HTERT RPE-1 (cell line): ENCODE data around the gene MXI1.

ENCODE experiments used
- in situ Hi-C: fragments of 300-500 bp; cut with MboI; formaldehyde crosslinking; loops from 4 replicates; pipeline ENCODE4 v1.14.3; 2020; ENCODE audit warnings: low sequenced_read_pairs

The MXI1 gene

DNA sequence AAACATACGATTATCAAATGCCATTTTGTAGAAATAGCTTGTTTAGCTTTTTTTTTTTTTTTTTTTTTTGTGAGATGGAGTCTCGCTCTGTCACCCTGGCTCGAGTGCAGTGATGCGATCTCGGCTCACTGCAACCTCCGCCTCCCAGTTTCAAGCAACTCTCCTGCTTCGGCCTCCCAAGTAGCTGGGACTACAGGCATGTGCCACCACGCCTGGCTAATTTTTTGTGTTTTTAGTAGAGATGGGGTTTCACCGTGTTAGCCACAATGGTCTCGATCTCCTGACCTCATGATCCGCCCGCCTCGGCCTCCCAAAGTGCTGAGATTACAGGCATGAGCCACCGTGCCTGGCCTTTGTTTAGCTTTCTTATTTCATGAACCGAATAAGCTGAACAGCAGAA is 65.6 kb downstream of the MXI1 start:
- in situ Hi-C loops, result loop anchor here (25.0 kb wide), 1 partner anchor 136 kb away; no protein-coding TSS in a partner anchor

DNA sequence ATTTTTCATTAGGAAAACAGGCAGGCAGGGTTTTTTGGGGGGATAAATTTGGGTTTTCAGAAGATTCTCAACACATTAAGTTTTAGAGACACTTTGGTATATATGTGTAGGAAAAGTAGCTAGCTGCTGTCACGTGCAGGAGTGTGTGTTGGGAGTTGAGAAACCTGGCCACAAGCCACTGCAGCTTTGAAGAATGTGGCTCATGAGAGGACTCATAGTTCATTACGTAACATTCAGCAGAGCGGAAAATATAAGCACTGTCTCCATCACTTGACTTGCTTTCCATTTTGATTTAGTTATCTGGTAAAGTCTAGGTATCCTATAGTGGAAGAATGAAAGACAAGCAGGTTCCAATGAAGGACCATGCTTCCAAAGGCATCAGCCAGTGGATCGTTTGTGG is 66.1 kb downstream of the MXI1 start:
- in situ Hi-C loops, result loop anchor here (25.0 kb wide), 1 partner anchor 136 kb away; no protein-coding TSS in a partner anchor

DNA sequence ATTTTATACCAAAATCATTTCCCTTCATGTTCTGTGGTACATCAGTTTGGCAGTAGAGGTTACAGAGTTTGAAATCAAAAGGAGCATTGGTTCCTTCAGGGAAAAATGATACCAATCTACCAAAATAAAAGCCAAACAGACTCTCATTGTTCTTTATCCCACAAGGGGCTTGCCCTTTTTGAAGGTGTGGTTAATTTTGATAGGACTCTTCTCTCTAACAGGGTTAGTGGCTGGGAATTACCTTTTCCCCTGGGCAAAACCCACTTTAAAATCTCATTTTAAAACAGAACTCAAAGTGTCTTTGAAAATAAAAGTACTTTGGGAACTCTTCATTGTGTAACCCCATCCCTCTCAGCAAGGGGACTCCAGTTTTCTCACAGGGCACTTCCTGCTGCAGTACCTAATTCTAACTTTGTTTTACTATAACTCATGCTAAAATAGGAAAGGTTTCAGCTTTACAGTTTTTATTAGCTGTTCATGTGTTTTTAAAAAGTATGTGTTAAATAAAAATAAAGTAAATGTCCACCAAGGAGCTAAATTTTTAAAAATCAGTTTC is 66.7 kb downstream of the MXI1 start:
- in situ Hi-C loops, result loop anchor here (25.0 kb wide), 1 partner anchor 137 kb away; no protein-coding TSS in a partner anchor

DNA sequence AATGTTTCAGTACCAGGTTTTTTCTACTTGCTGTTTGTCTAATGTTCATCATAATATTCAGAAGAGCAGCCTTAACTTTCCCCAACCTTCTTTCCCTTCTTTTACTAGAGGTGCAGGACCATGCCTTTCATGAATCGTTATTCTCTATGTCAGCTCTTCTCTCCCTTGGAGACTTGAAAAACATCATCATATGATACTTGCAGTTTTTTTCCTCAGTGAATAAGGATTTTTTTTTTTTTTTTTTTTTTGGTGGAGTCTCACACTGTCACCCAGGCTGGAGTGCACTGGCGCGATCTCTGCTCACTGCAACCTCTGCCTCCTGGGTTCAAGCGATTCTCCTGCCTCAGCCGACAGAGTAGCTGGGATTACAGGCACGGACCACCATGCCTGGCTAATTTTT is 67.2 kb downstream of the MXI1 start:
- in situ Hi-C loops, result loop anchor here (25.0 kb wide), 1 partner anchor 137 kb away; no protein-coding TSS in a partner anchor

DNA sequence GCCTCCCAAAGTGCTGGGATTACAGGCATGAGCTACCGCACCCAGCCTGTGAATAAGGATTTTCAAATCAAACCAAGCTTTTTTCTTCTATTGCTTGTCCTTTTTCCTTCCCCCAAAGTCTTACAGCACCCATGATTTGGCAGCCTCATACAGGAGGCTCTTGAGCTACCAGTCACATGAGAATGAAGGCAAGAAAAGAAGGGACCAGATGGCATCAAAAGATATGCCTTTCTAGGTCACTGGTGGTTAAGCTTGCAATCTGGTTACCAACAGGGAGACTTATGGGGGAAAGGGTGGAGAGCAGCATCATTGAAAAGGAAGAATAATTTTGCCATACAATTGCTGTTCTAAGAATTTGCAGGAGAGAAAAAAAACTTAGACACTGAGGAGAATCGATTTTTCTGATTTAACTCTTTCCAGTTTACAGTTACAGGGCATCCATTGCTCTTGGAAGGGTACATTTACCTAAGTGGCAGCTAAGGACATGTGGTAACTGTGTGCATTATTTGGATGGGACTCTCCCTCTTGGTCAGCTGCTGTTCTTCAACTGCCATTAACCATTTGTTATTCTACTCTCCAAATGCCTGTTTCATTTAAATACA is 67.8 kb downstream of the MXI1 start:
- in situ Hi-C loops, result no loop called here

DNA sequence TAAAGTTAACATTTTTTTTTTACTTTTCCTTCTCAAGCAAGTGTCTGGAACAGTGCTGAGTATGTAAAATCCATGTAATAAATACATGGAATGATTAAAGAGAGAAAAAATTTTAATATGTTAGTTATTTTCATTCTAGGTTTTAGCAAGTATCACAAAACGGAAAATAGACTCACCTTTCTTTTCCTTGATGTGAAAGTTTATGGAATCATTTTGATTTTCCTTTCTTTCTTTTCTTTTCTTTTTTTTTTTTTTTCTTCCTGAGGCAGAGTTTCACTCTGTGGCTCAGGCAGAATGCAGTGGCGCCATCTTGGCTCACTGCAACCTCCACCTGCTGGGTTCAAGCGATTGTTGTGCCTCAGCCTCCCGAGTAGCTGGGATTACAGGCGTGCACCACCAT is 69.2 kb downstream of the MXI1 start:
- in situ Hi-C loops, result no loop called here

DNA sequence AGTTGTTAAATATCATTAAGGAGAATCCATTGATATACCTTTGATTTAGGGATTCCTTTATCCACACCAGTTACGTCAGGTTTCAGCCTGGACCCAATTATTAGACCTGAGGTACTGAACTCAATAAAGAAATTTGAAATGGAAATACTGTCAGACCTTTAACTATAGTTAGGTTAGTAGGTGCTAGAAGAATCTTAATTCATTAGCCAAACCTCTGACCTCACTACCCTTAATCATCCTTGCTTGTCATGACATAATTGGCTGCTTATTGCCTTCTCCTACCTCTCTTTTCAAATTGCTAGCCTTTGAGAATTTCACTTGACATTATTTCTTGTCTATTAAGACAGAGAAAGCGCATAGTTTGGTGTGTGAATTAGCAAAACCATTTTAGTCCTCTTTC is 70.2 kb downstream of the MXI1 start:
- in situ Hi-C loops, result no loop called here

DNA sequence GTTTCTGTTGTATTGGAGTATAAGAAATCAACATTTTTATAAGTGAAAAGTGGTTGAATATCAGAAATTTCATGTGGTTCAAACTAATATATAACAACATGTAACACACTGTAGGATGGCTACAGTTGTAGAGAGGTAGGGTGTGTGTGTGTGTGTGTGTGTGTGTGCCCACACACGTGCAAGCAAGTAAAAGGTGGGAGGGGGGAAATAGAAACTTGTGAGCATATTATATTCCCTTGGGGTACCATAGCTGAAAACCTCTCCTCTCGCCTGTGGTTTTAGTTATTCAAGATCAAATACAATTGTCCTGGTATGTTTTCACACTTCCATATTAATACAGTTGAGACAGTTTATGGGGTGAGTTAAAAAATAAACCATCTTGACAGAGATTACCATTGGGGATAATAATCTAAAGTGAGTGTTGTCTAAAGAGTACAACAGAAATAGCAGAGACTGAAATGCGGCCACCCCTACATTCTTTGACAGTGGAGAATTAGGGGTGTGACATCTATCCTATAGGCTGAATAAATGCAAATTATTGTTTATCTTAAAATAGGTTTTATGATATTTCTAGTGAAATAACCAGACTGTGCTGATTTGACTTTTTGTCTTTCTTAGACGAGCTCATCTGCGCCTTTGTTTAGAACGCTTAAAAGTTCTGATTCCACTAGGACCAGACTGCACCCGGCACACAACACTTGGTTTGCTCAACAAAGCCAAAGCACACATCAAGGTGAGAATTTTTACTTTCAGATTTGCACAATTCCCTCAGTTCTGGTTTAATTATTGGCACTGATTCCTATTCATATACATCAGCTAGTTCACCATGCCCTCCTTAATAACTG is 71.4 kb downstream of the MXI1 start:
- in situ Hi-C loops, result no loop called here

DNA sequence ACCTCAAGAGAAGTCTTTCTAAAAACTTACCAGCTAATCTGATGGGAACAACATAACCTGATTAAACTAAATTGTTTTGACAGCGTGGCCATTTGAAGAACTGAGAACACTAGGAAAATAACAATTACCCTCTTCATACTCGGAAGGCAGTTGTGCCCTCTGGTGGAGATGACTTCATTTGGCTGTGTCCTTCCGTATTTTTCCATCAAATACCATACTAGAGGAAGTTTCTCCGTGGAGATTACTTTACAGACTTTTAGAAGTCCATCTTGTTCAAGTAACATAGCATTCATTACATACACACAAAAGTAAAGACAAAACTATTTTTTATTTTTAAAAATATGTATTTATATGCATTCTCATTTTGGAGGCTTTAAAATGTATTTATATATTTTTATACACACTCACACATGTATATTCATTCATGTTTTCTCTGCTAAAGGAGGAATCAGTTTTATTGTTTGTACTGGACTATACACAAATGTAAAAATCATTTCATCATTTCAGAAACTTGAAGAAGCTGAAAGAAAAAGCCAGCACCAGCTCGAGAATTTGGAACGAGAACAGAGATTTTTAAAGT is 72.1 kb downstream of the MXI1 start:
- in situ Hi-C loops, result no loop called here

DNA sequence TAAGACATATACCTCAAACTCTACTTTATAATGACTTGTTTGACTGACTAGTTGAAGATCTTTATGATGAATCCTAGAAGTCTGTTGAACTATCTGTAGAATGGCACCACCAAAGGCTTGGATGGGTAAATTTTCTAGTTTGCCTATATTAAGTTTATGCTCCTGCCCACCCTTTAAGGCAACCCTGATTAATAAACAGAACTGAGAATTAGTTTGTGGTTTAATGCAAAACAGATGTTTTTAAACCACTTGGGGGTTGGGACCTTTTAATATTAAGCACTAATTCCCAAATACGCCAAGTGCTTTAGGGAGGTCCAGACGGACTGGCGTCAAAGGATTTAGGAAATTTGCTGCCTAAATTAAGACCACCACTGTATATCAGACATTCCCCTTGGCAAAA is 76.9 kb downstream of the MXI1 start:
- in situ Hi-C loops, result no loop called here

DNA sequence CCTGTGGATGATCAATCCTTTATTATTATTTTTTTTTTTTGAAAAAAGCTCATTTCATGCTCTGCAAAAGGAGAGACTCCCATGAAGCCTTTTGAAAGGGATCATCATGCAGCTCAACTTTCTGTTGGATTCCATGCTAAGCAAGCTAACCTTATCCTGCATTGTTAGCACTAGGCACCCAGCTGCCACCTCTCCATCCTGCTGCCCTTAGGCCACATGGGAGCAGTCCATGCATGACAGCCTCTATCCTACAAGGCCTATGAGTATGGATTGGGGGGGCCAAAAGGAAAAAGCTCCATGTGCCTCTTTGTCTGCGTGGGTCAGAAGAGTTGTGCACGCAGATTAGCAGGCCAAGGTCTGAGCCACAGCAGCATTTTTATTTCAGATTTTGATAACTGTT is 78.1 kb downstream of the MXI1 start:
- in situ Hi-C loops, result no loop called here

DNA sequence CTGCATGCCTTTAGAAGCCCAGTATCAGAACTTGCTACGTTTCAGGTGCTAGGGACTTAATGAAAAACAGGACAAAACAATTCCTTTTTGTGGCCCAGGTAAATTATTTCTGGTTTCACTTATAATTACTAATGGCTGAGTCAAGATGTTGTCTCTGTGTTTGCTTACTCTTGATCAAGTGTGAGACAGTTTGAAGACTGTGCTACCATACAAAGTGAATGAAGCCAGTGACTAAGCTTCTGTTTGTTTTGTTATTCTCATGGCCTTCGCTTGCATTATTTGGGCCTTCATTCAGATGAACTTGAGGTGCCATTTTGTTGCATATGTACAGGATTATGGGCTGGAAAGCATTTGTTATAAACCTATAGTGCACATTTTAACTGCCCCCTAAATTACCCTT is 79.4 kb downstream of the MXI1 start:
- in situ Hi-C loops, result no loop called here

DNA sequence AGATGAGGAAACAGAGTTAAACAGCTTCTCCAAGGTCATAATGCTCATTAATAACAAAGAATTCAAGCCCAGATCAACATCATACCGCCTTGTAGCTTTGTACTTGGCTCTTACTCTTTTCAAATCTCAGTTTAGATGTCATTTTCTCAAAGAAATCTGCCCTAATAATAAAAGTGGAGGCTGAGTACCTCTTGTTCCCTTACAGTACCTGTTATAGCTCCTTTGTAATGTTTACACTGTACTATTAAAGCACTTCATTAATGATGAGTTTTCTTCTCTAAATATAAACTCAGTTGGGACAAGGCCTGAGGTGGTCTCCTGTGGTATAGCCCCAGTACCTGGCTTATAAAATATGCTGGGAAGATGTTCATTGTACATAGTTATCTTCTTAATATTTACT is 89.6 kb downstream of the MXI1 start:
- in situ Hi-C loops, result no loop called here

DNA sequence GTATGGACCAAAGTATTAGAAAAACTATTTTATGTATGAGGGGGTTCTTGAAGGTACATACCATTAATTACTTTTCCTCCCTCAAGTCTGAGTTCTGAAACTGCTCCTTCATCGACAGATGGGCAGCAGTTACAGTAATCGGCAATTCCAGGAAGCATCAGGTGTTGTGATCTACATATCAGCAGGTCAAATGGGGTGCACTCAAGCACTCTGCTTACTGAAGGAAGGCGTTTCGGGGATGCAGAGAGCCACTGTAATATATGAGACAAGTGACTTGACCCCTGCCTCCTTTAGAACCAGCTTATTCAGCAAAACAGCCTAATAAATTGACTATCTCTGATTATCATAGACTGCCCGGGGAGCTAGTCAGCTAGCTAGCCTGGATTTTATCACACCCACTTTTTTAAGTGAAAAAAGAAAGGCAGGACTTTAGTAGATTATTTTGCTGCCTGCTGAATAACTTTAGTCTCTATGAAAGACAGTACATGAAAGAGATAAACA is 93.1 kb downstream of the MXI1 start:
- in situ Hi-C loops, result loop anchor here (25.0 kb wide), 1 partner anchor 262 kb away; the partner anchor contains the start of gene SMC3

DNA sequence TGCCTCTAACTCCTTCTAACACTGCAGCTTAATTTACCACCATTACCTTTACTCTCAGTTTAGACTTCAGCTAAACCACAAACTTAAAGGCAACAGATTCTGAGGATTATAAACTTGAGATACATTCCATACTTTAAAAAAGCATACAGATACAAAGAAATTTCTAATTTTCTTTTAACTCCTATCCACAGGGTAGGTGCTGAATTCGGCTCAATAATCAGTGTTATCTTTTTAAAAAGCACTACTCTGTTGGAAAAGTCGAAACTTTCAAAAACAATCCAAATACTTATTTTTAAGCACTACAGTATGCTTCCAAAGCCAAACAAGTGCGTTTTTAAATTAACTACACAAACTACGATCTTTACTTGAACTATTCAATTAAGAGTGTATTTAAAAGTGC is 96.3 kb downstream of the MXI1 start:
- in situ Hi-C loops, result loop anchor here (25.0 kb wide), 1 partner anchor 259 kb away; the partner anchor contains the start of gene SMC3

DNA sequence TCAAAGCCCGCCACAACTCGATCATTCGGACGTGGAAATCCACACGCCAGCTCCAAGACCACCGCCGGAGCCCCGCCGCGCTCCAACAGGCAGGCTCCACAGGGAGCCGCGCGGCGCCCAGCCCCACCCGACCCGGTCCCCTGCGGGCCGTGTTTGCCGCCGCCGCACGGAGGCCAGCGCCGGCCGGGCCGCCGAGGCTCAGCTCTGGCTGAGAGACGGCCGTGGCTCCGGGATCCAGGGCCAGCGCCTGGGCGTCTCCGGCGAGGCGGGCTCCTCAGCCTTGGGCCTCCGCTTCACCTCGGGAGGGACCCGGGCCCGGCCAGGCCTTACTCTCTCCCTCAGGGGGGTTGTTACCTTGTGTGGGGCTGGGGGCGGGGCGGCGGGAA is 97.0 kb downstream of the MXI1 start:
- in situ Hi-C loops, result loop anchor here (25.0 kb wide), 1 partner anchor 258 kb away; the partner anchor contains the start of gene SMC3

DNA sequence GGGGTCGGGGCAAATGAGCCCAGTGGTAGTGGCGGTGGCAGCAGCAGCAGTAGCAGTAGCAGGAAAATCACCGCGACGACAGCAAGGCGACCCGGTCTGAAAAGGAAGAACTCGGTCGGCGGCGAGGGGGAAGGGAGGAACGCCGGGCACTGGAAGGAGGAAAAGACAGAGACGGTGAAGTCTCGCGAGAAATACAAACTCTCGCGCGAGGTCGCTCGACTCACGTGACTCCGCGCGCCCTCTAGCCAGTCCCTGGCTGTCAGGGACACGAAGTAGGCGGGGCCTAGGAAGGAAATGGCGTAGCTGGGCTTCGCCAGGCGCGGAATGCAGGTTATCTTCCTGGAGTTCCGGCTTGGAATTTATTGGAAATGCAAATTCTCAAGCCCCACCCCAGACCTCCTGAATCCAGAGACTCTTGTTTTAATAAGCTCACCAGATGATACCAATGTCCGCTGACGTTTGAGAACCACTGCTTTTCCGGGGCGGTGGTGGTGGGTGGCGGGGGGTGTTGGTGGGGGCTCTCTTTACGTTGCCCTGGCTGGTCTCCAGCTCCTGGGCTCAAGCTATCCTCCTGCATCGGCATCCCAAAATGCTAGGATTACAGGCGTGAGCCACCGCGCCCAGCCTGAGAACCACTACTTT is 97.5 kb downstream of the MXI1 start, which contains the start of gene SMNDC1:
SMNDC1 (minus strand) TSS at position 141 of the 642 bp plus-strand sequence. CDS start 1,333 bp downstream, outside the sequence.
- in situ Hi-C loops, result loop anchor here (25.0 kb wide), 1 partner anchor 257 kb away; the partner anchor contains the start of gene SMC3

DNA sequence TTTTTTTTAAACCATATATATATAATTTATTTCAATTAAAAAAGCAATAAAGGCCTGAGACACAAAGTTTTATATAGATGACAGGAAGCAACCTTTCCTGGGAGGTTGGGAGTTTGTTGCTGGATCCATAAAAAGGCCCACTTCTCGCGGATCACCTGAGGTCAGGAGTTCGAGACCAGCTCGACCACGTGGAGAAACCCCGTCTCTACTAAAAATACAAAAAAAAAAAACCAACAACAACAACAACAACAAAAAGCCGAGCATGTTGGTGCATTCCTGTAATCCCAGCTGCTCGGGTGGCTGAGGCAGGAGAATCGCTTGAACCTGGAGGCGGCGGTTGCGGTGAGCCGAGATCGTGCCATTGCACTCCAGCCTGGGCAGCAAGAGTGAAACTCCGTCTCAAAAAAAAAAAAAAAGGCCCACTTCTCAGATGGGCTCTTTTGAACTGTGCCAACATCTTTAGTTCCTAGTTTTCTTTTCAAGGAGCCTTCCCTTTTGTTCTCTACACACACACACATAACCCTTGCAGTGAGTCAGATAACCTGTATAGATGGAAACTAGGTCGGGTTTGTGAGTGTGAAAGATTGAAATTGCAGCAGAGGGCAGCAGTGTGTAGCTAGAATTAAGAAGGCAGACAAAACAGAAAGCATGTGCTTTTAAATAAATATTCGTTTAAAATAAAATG is 98.5 kb downstream of the MXI1 start:
- in situ Hi-C loops, result loop anchor here (25.0 kb wide), 1 partner anchor 256 kb away; the partner anchor contains the start of gene SMC3

DNA sequence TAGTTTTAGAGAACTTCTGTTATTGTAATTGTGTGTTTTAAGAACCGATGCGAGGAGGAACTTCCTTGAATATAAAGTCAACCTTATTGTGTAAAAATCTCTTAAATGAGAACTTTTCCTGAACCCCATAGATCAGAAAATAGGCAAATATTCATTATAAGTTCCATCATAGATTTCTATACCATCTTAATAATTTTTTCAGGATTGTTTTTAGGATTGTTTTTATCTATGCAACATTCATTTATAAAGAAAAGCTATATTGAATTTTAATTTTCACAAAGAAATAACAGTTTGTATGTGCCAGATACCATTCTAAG is 99.0 kb downstream of the MXI1 start:
- in situ Hi-C loops, result loop anchor here (25.0 kb wide), 1 partner anchor 256 kb away; the partner anchor contains the start of gene SMC3

DNA sequence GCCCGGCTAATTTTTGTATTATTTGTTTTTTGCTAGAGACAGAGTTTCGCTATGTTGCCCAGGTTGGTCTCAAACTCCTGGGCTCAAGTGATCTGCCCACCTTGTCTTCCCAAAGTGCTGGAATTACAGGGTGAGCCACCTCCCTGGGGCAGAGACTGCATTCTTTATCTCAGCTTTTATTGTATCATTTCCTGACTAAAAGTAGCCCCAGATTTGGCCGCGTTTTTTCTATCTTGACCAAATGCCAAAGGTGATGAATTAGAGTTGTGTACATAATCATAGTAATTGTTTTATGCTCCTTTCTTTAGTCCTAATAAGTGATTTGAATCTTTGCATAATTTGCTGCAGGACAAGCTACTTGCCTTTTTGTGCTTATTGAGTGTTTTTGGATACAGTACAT is 100.4 kb downstream of the MXI1 start:
- in situ Hi-C loops, result loop anchor here (25.0 kb wide), 1 partner anchor 254 kb away; the partner anchor contains the start of gene SMC3
